ENCODE measurements around the gene OTULIN.

DNA sequence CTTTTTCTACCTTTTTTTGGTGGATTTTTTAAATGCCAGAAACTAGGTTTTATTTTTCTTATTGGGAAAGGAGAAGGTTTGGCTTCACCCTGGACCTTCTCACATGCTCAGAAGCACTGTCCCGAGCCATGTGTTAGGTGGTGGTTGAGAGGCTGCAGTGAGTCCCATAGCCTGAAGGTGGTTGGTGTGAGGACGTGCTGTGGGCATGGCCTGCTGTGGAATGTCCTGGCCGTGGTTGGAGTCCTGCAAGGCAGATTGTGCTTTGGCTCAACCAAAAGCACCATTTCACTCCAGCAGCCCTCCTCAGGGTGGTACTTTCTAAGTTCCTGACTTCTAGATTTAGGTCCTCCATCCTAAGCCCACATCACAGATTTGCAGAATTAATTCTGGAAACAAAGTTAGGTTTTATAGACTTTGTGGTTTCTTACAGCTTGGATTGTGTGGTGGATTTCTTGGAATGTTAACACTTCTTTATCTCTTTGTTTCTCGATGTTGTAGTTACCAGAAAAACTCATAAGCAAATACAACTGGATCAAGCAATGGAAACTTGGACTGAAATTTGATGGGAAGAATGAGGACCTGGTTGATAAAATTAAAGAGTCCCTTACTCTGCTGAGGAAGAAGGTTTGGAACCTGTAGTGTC lies 22.6 kb downstream of the OTULIN start:
- TF ChIP-seq CTCF (conservative IDR thresholded peaks at IDR 0.05; ENCODE audit: low read length) (no peak), EZH2phosphoT487 (IDR thresholded peaks at IDR 0.05; ENCODE audit: borderline replicate concordance, low read depth, low read length) (no peak)
